RKO (cell line): ENCODE results near the gene C1orf174.

Experiments
- DNase-seq: peaks from one replicate; pipeline ENCODE4 v3.0.0-alpha.2; 2016; ENCODE audit warnings: low spot score

The C1orf174 gene

DNA sequence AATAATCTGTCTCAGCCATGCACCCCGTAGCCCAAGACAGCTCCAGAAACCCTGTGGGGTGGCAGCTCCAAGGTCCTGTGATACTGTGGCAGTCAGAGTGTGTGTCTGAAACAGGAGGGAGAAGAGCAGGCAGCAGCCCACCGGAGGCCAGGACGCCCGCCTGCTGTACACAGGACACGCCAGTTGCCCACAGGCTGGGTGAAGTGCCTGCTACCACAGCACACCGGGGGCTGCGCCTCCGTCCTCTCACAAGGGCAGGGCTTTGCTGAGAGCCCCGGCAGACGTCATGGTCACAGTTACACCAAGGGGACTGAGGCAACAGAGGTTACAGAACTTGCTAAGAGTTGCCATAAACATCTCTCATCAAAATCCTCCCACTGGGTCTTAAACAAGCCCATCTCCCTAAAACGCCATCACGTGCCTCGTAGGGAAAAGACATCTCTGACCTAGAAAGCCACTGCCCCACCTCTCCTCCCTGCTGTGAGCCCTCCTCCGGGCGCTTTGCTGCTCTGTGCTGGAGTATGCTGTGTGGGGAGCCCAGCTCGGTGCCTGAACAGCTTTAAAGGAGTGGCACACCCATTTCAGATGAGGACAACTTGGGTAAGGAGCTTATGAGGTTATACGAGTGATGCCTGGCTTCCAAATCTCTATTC lies 5.3 kb downstream of the C1orf174 start:
- no peak for DNase-seq

DNA sequence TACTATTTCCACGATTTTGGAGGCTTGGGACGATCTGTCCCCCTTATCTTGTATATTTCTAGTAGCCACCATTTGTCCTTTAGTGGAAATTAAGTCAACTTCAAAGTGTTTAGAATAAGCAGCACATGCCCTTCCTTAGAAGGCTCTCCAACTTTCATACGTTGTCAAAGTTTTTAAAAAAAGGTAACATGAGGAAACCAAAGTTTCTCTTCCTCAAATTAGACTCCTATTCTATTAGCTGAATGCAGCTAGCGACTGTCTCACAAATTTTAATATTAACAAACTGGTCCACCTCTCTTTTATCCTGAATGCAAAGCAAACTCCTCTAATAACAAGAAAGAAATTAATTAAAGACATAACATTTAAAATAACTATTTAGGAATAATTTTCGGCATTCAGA lies 6.9 kb downstream of the C1orf174 start:
- DNase-seq, result no peak

DNA sequence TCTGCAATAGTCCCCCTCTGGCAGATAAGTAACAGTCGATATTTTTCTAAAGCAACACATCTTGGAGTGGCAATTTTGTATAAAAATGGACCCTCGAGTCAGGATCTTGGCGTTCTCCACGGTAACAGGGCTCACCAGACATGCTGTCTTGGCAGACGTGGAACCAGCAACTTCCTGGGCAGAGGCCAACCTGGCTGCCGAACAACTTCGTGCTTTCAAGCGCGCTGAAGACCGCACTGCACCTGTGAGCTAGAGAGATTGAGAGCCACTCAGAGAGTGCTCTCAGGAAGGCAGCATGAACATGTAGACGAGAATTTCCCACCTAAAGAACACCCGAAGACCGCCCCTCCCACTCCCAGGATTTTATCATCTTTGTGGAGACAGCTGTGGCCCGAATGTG lies 7.3 kb downstream of the C1orf174 start:
- DNase-seq, result no peak

DNA sequence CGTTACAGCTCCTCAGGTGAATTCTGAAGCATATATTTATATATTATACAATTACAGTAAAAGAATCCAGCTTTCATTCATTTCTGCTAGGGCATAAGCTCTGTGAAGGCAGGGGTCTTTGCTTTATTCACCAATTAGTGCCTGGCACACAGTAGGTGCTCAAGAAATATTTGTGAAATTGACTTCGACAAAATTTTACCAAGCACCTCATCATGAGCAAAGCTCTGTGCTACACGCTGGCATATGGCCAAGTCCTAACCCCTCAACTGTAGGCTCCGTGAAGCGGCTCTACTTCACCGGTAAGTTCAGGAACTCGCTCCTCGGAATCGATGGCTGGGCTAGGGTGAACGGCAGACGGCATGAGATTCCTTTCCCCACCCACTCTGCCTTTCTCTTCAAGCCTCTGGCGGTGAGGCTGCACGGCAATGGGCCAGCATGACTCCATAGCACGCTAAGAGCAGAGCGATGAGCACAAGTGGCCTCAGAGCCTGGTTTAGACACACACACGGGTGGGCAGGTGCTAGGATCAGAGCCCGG lies 8.7 kb downstream of the C1orf174 start:
- DNase-seq, result no peak

DNA sequence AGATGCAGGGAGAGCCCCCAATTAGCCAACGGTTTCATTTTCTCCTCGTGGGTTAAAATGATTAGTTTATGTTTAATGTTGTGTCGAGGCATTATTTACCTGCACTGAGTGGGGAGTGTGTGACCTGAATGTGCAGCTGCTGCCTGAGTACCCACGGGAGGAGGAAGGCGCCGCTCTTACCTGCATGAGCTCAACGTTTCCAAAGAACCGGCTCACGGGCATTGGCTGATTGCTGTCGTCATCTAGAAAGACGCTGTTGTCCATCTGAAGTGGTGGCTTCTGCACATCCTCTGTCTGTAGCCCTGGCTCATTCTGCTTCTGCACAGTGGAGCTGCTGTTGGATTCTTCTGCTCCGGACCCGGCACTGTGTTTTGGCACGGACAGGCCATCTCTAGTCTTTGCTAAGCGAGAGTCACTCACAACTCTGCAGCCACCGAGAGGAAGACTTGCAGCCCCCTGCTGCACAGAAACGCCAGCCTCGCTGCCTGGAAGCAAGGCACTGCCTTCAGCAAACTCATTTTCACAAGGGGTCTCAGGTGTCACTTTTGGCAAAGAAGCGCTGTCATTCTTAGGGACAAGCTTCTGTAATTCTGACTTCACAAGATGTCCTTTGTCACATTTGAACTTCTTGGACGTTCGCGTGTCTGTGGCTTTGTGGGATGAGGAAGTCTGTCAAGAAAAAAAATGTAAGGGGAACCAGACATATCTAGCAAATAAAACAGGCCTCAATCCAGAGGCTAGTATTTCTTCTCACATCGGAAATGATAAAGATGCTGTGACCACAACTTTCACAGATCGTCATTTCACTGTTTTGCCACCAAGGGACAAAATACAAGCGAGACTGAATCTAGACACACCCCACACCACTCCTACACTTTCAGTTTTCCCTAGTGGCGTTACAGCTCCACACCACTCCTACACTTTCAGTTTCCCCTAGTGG lies 9.4 kb downstream of the C1orf174 start:
- no peak for DNase-seq

DNA sequence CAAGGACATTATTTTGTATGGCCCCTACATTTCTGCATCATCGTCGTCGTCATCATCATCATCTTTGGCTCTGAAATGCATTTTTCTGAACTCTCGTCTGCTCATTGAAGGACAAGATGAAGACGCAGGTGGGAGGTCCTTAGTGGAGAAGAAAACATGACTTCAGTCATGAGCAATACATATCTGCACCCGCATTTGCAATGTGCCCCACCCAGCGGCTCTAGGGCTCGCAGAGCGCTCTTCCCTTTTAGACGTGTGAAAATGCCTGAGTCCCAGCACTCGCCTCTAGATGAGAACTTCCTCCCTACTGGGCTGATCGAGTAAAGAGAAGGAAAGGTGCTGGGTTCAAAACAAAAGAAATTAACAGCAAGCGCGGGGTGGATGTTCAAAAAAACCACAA lies 10.1 kb downstream of the C1orf174 start:
- DNase-seq, result no peak

DNA sequence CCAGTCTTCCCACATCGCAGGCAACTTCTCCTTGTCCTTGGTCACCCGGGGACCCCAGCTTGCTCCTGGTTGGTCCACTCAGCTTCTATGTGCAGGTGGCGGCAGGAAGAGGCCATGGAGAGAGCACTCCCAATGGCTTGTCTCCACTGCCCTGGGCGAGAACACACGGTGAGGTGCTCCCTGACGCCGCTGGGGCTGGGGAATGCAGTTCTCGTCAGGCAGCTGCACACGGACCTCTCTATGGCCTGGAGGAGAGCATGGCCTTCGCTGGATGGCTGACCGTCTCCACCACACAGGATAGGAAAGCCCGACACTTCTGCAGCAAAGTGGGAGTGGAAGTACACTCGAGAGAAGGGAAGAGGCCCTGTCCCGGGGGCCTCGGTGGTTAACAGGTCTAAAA lies 11.8 kb downstream of the C1orf174 start:
- DNase-seq, result no peak

DNA sequence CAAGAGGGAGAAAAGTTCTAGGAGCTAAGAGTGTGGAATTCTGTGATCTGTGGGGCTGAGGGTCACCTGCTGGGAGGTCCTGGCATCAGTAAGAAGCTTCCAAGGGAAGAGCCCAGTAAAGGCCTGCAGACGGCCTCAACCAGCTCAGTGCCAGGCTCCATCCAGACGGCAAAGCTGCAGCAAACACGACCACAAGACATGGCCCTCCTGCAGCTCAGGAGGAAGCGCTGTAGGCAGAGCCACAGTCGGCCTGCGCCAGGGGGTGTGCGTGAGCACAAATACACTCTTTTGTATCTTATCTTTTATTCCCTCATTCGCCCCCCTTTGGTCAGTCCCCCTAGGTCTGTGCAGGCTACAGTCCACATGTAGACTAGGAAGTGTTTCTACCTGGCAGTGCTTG lies 13.4 kb downstream of the C1orf174 start:
- DNase-seq, result no peak

DNA sequence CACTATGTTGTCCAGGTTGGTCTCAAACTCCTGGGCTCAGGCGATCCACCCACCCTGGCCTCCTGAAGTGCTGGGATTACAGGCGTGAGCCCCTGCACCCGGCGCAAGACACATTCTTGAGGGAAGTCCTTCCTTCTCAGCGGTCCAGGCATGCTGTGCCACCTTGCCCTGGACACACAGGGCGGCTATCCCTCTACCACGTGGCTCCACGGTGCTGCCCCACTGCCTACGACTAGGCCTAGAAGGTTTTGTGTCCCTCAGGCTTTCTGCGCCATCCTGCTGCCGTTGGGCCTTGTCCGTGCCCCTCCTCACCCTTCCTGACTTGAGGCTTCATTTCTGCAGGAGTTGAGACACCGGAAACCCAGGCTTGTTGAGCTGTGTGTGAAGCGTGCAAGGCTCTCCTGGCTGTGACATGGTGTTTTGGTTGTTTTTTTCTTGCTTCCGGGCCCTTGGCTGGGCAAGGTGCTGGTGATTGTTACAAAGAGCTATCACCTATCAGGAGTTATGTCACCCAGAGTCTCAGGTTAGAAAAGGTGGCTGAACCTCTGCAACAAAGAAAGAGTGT lies 13.9 kb downstream of the C1orf174 start:
- no peak for DNase-seq

DNA sequence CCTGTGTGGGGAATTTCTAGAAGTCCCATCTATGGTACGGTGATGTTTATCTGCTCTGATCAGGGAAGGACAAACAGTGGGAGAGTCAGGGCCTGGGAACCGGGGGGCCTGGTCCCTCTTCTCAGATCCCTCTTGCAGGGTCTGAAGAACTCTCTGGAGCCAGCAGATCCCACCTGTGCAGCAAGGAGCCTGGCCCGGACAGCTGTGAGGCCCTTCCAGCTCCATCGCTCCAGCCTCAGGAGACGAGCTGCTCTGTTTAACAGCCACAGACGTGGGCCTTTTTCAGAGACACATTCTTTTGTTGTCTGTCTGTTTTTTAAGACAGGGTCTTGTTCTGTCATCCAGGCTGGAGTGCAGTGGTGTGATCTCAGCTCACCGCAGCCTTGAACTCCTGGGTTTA lies 14.5 kb downstream of the C1orf174 start:
- DNase-seq, result no peak

DNA sequence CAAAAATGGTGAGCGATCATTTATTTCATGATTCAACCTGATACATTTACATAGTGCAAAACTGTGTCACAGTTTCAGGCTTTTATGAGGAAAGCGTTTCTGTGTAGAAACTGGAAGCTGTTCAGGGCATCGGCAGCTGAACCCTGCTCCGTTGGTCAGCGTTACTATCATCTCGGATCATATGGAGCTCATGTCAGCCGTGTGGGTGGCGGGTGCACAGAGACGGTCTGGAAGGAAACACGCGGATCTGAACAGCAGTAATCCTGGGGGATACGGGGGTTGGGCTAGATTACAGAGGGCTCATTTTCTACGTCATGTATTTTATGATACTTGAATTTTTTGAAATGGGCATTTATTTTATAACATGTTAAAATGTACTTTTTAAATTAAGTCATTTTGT lies 15.1 kb downstream of the C1orf174 start:
- no peak for DNase-seq

DNA sequence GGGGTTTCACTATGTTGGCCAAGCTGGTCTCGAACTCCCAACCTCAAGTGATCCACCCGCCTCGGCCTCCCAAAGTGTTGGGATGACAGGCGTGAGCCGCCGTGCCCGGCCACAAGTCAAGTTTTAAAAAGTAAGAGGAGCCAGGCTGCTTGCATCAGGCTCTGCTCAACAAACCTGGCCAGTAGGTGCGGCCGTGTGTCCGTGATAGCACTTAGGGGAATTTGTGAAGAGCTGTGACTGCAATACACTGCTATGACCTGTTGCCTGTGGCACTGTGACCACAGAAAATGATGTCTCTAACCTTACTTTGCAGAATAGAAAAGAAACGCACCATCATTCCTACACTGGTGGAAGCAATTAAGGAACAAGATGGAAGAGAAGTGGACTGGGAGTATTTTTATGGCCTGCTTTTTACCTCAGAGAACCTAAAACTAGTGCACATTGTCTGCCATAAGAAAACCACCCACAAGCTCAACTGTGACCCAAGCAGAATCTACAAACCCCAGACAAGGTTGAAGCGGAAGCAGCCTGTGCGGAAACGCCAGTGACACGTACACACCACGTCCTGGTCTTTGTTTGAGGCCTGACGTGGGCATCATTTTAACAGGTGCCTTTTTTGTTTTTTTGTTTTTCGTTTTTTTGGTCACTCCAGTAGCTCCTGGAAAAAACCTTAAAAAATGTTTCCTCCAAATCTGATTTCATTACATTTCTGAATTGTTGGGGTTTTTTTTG lies 16.7 kb downstream of the C1orf174 start:
- DNase-seq, result no peak

DNA sequence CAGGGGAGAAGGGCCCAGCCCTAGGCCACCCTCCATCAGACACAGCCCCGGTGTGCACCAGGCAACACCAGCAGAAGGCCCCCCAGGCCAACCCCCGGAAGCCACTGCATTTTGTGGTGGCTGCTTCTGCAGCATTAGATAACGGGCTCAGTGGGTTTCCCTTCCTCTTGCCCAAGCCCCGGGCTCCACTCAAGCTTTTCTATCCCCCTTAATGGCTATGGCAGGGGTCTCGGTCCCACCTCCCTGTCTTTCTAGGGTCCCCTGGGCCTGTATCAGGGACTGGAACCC lies 18.9 kb downstream of the C1orf174 start:
- DNase-seq, result no peak

DNA sequence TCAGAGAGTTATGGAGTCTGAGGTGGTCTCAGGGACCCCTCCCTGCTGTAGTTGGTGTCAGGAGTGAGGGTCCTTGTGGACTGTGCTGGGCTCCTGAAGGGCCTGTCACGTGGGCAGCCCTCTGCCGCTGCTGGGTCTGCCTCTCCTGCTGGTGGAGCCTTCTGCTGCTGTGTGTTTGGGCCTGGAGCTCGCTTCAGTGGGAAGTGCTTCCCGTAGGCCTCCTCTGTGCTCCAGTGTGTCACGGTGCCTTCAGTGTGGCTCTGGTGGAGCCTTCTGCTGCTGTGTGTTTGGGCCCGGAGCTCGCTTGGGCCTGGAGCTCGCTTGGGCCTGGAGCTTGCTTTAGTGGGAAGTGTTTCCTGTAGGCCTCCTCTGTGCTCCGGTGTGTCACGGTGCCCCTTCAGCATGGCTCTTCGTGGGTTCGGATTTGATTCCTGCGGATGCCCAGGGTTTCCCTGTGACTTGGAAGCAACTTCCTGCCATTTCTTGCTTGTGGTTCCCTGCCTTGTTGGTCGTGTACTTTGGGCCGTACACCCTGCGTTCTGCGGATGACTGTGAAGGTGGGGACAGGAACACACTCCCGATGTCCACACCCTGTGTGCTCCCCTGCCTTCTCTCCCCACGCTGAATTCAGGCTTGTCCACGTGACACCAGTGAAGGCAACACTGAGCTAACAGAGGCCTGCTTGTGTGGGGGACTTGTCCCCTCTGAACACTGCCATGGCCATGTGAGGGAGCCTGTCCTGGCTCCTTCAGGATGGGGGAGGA lies 19.5 kb downstream of the C1orf174 start:
- DNase-seq, result no peak

DNA sequence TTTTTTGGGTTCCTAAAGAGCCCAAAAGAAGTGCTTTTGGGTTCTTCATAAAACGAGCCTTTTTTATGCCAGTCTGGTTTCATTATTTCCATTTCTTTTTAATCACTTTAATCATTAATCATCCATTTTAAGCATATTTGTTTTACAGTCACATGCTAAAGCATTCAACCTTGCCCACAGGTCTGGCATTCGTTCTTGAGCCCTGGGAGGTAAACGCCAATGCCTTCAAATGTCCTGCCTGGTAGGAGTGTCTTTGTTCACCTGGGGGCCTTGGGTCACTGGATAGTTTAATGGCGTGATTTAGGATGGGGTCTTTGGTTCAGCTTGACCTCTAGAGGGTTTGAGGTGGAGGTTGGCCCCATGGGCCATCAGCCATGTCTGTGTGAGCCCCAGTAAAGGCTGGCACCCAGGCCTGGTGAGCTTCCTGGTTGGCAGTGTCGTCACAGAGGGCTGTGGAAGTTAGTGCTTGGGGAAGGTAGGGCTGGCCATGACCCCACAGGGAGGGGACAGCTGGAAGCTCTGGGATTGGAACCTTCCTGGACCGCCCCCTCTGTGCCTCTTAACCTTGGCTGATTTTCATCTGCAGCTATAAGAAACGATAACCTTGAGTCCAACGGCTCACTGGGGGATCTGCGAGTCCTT lies 20.2 kb downstream of the C1orf174 start:
- no peak for DNase-seq

DNA sequence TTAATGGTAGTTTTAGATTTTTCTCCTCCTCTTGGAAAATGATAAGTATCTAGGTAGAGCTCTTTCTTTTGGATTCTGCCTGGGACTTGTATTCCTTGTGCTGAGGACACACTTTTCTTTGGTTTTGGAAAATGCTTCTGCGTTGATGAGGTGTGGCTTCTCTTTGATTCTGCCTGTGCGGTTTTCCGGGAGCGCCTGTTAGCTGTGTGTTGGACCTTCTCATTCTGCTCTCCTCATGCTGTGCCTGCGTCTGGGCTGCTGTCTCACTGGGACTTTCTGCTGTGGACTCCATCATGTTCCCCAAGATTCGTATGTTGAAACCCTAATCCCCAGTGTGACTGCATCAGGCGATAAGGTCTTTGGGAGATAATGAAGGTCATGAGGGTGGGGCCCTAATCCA lies 21.0 kb downstream of the C1orf174 start:
- DNase-seq, result no peak

DNA sequence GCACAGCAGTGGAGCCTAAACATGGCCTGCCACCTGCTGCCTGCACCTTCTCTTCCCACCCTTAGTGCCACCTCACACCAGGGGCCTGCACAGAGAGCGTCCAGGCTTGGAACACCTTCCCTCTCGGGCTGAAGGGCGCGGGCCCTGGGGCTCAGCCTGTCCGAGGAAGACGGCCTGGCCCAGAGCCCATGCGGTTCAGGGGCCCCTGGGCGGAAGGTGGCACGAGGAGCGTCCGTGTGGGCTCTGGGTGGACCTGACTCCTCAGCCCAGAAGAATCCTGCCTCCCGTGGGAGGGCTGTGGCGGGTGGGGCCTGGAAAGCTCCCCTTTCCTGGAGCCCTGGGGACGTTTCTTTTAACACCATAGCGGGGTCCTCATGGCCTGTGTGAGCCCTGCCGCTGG lies 23.4 kb downstream of the C1orf174 start:
- DNase-seq, result no peak

DNA sequence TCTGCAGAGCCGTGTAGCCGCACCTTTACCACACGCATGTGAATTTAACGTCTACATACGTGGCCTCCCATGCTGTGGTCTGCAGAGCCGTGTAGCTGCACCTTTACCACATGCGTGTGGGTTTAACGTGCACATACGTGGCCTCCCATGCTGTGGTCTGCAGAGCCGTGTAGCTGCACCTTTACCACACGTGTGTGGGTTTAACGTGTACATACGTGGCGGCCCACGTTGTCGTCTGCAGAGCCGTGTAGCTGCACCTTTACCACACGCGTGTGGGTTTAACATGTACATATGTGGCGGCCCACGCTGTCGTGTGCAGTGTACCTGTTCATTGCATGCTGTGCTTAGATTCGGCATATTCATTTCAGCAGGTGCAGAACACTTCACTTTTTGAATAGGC lies 25.3 kb downstream of the C1orf174 start:
- DNase-seq, result no peak

DNA sequence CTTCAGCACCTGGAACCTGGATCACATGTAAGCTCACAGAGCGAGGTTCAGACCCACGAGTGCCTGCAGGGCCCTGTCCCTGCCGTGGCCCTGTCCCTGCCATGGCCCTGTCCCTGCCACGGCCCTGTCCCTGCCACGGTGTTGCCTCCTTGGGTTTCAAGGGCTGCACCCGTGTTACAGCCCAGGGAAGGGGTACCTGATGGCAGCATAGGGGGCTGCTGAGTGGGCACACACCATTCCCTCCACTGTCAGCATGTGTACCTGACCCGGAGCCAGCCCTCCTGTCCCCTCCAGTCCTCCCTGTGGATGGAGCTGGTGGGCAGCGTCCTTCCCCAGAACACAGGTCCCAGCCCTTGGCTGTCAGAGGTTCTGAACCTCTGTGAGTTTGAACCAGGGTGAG lies 27.5 kb downstream of the C1orf174 start:
- no peak for DNase-seq

DNA sequence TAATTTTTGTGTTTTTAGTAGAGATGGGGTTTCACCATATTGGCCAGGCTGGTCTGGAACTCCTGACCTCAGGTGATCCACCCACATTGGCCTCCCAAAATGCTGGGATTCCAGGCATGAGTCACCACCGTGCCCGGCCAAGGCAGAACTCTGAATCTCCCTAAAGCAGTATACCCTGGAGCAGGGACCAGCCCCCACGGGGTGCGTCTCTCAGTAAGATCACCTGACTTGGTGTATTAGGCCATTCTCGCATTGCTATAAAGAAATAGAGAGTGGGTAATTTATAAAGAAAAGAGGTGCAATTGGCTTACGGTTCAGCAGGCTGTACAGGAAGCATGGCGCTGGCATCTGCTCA lies 28.6 kb downstream of the C1orf174 start:
- no peak for DNase-seq

DNA sequence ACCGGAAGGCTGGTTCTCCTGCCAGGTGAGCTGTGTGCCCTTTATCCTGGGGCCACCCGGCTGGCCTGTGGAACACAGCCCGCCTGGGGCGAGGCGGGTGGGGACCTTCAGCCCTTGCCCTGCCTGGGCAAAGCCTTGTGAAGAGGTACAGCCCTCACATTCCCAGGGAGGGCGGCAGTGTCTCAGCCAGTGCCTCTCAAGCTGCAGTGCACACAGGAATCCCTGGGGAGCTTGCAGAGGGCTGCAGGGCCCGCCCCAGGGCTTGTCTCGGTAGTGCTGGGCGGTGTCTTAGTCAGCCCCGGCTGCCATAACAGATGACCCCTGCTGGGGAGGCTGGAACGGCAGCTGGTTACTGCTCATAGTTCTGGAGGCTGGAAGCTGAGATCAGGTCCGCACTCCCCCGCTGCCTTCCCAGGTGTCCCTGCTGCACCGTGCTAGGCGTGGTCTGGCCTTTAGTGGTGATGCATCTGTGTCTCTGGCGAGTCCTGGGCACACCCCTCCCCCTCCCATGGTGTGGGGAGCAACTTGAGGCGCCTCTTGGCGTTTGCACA lies 30.2 kb downstream of the C1orf174 start:
- no peak for DNase-seq
